Measurements from ENCODE around the gene MIDN. TPM values are rescaled to one million over a fixed set of nuclear protein-coding genes. Genes with fewer than 3 reads are reported as not detected.
A peak's percentile ranks its signal among the peaks of the same experiment; 100 is the strongest.

The MIDN gene
- polyA plus RNA-seq, 4 donors, result 28.1 to 106 (median 33.0) TPM

GRCh38 chr19:1281569-1282287, 33.3 kb downstream of the MIDN start:
- FAIRE-seq, result no peak
- no peak overlapping the region for H3K4me3 ChIP-seq (ENCODE audit: low read depth in 1 of 3, low read length in 3 of 3)
- H3K36me3 ChIP-seq (ENCODE audit: control insufficient read depth in 3 of 3, insufficient read depth in 2 of 3, low read depth in 1 of 3, low read length in 3 of 3), result peaks cover 0 to 48% (median 2%) of the 10 kb centered on the region in 3 donors
- no peaks in the 10 kb centered on the region for H3K9me3 ChIP-seq (ENCODE audit: control insufficient read depth in 2 of 2, insufficient read depth in 1 of 2, low read depth in 1 of 2, low read length in 1 of 2)
- H3K27ac ChIP-seq (ENCODE audit: low read depth in 1 of 3, low read length in 2 of 3), result no peak overlapping the region
- no peak for DNase-seq
- 68 to 75% (median 73%) methylated on average over 15 of the region's 15 CpGs for WGBS, 3 donors
- peaks cover 0 to 30% (median 0%) of the 10 kb centered on the region in 3 donors for H3K4me1 ChIP-seq (ENCODE audit: control insufficient read depth in 3 of 3, insufficient read depth in 2 of 3, low read depth in 1 of 3, low read length in 2 of 3)
- peaks cover 0 to 7% (median 3%) of the 10 kb centered on the region in 3 donors for H3K27me3 ChIP-seq (ENCODE audit: control insufficient read depth in 3 of 3, insufficient read depth in 3 of 3, low read length in 3 of 3)

GRCh38 chr19:1282588-1283206, 34.3 kb downstream of the MIDN start:
- peak overlapping the region in 2 of 3 donors; percentile 82 to 88 for H3K27ac ChIP-seq (ENCODE audit: low read depth in 1 of 3, low read length in 2 of 3)
- peaks cover 0 to 47% (median 2%) of the 10 kb centered on the region in 3 donors for H3K36me3 ChIP-seq (ENCODE audit: control insufficient read depth in 3 of 3, insufficient read depth in 2 of 3, low read depth in 1 of 3, low read length in 3 of 3)
- H3K9me3 ChIP-seq (ENCODE audit: control insufficient read depth in 2 of 2, insufficient read depth in 1 of 2, low read depth in 1 of 2, low read length in 1 of 2), result no peaks in the 10 kb centered on the region
- H3K4me3 ChIP-seq (ENCODE audit: low read depth in 1 of 3, low read length in 3 of 3), result peak overlapping the region in 1 of 3 donors; percentile 46
- WGBS, 3 donors, result 68 to 82% (median 80%) methylated on average over 11 to 18 of the region's 18 CpGs
- H3K4me1 ChIP-seq (ENCODE audit: control insufficient read depth in 3 of 3, insufficient read depth in 2 of 3, low read depth in 1 of 3, low read length in 2 of 3), result peaks cover 0 to 31% (median 0%) of the 10 kb centered on the region in 3 donors
- peaks cover 0 to 11% (median 3%) of the 10 kb centered on the region in 3 donors for H3K27me3 ChIP-seq (ENCODE audit: control insufficient read depth in 3 of 3, insufficient read depth in 3 of 3, low read length in 3 of 3)
- FAIRE-seq (no peak), DNase-seq (no peak)

GRCh38 chr19:1283207-1283916, 35.0 kb downstream of the MIDN start:
- peak overlapping the region in 1 of 3 donors; percentile 46 for H3K4me3 ChIP-seq (ENCODE audit: low read depth in 1 of 3, low read length in 3 of 3)
- peaks cover 0 to 37% (median 0%) of the 10 kb centered on the region in 3 donors for H3K4me1 ChIP-seq (ENCODE audit: control insufficient read depth in 3 of 3, insufficient read depth in 2 of 3, low read depth in 1 of 3, low read length in 2 of 3)

DNA sequence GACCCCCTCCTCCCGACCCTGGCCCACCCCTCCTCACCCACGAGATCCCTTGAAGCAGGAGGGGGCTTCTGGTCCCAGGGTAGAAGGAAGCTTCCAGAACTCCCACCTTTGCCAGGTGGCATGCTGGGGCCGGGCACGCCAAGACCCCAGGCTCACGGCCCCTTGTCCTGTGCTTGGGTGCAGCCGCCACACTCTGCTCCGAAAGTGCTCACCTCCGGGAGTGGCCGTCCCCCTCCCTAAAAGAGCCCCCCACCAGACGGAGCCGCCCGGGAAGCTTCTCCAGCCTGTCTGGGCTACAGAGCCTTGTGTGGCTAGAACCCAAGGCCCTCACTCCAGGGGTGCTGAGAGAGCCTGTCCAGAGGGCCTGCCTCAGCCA, 35.5 kb downstream of the MIDN start:
- FAIRE-seq, result no peak
- H3K4me3 ChIP-seq (ENCODE audit: low read depth in 1 of 3, low read length in 3 of 3), result peak overlapping the region in 2 of 3 donors; percentile 18 to 46

More at GRCh38 chr19:1283207-1283916, 35.0 kb downstream of the MIDN start:
- H3K9me3 ChIP-seq (ENCODE audit: control insufficient read depth in 2 of 2, insufficient read depth in 1 of 2, low read depth in 1 of 2, low read length in 1 of 2), result no peaks in the 10 kb centered on the region
- H3K36me3 ChIP-seq (ENCODE audit: control insufficient read depth in 3 of 3, insufficient read depth in 2 of 3, low read depth in 1 of 3, low read length in 3 of 3), result peaks cover 0 to 47% (median 2%) of the 10 kb centered on the region in 3 donors
- FAIRE-seq (no peak), DNase-seq (peak in 1 of 2 donors; percentile 52)
- peak overlapping the region; percentile 82 to 99 (median 88) for H3K27ac ChIP-seq (ENCODE audit: low read depth in 1 of 3, low read length in 2 of 3)
- WGBS, 3 donors, result 27 to 54% (median 44%) methylated on average over 25 to 29 of the region's 29 CpGs
- H3K27me3 ChIP-seq (ENCODE audit: control insufficient read depth in 3 of 3, insufficient read depth in 3 of 3, low read length in 3 of 3), result peaks cover 0 to 11% (median 3%) of the 10 kb centered on the region in 3 donors

DNA sequence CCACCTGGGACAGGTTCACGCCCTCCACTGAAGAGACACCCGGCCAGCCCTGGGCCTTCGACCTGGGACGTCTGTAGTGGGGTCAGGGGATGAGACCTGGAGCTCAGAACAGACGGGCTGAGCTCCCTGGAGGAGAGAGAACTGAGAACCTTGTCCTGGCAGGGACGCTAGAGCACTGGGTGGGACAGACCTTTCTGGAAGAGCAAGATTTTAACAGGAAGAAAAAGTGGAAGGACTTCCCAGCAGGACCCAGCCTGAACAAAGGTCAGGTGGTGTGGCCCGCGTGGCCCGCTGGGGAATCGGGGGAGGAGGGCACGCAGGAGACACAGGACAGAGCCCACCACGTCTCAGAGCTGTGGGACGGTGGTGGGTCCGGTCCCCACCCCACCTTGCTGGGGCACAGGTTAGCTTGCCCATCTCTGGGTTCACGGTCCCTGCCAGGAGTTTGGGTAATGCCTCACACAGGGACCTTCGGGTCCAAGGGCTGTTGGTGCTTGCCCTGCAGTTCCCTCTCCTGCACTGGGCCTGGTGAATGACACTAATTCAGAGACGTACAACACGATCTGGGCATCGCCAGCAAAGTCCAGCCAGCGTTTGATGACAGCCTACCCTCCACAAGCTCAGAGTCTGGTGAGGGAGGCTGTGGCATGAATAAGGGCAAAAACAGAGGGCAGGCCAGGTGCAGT, 36.1 kb downstream of the MIDN start:
- 17 to 55% (median 32%) methylated on average over 20 of the region's 20 CpGs for WGBS, 3 donors
- FAIRE-seq (no peak), DNase-seq (peak; percentile 88 to 92)
- H3K27me3 ChIP-seq (ENCODE audit: control insufficient read depth in 3 of 3, insufficient read depth in 3 of 3, low read length in 3 of 3), result peaks cover 0 to 11% (median 3%) of the 10 kb centered on the region in 3 donors
- H3K4me3 ChIP-seq (ENCODE audit: low read depth in 1 of 3, low read length in 3 of 3), result peak overlapping the region in 2 of 3 donors; percentile 18 to 46
- peaks cover 0 to 42% (median 0%) of the 10 kb centered on the region in 3 donors for H3K4me1 ChIP-seq (ENCODE audit: control insufficient read depth in 3 of 3, insufficient read depth in 2 of 3, low read depth in 1 of 3, low read length in 2 of 3)
- H3K9me3 ChIP-seq (ENCODE audit: control insufficient read depth in 2 of 2, insufficient read depth in 1 of 2, low read depth in 1 of 2, low read length in 1 of 2), result no peaks in the 10 kb centered on the region
- peak overlapping the region; percentile 82 to 99 (median 88) for H3K27ac ChIP-seq (ENCODE audit: low read depth in 1 of 3, low read length in 2 of 3)
- H3K36me3 ChIP-seq (ENCODE audit: control insufficient read depth in 3 of 3, insufficient read depth in 2 of 3, low read depth in 1 of 3, low read length in 3 of 3), result peaks cover 0 to 47% (median 0%) of the 10 kb centered on the region in 3 donors

More for the DNA sequence above, 35.5 kb downstream of the MIDN start:
- Histone ChIP-seq H3K27ac (ENCODE audit: low read depth in 1 of 3, low read length in 2 of 3) (peak overlapping the region; percentile 82 to 99 (median 88)), H3K9me3 (ENCODE audit: control insufficient read depth in 2 of 2, insufficient read depth in 1 of 2, low read depth in 1 of 2, low read length in 1 of 2) (no peaks in the 10 kb centered on the region), H3K4me1 (ENCODE audit: control insufficient read depth in 3 of 3, insufficient read depth in 2 of 3, low read depth in 1 of 3, low read length in 2 of 3) (peaks cover 0 to 39% (median 0%) of the 10 kb centered on the region in 3 donors), H3K36me3 (ENCODE audit: control insufficient read depth in 3 of 3, insufficient read depth in 2 of 3, low read depth in 1 of 3, low read length in 3 of 3) (peaks cover 0 to 47% (median 2%) of the 10 kb centered on the region in 3 donors), H3K27me3 (ENCODE audit: control insufficient read depth in 3 of 3, insufficient read depth in 3 of 3, low read length in 3 of 3) (peaks cover 0 to 11% (median 3%) of the 10 kb centered on the region in 3 donors)
- 34 to 72% (median 51%) methylated on average over 12 of the region's 12 CpGs for WGBS, 3 donors
- no peak for DNase-seq

DNA sequence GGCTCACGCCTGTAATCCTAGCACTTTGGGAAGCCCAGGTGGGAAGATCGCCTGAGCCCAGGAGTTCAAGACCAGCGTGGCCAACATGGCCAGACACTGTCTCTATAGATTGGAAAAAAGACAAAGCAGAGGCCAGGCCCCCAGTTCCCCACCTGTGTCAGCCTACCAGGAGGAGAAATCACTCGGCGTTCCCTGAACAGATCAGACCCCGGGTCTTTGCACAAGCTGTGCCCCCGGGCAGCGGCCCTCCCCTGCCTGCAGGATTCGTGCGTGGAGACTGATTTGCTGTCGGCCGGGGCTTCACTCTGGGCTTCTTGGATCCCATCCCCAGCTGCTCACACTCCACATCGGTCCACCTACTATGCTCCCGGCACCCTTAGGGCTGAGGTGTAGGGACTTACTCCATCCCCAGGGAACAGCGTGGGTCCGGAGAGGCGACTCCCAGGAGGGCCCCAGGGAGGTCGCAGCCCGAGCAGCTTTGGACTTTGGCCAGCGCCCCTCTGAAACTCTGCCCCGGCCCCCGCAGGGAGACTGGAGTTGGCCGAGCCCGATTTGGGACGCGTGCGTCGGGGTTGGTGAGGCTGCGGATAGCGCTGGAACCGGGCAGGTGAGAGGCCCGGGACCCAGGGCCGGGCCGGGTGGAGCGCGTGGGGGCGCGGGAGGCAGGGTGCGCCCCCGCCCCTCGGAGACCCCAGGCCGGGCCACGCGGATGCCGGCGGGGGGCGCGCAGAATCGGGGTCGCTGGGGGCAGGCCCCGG, 36.8 kb downstream of the MIDN start:
- H3K27ac ChIP-seq (ENCODE audit: low read depth in 1 of 3, low read length in 2 of 3), result peak overlapping the region; percentile 82 to 99 (median 88)
- H3K4me3 ChIP-seq (ENCODE audit: low read depth in 1 of 3, low read length in 3 of 3), result peak overlapping the region in 1 of 3 donors; percentile 80
- peaks cover 0 to 11% (median 3%) of the 10 kb centered on the region in 3 donors for H3K27me3 ChIP-seq (ENCODE audit: control insufficient read depth in 3 of 3, insufficient read depth in 3 of 3, low read length in 3 of 3)
- peaks cover 0 to 46% (median 0%) of the 10 kb centered on the region in 3 donors for H3K4me1 ChIP-seq (ENCODE audit: control insufficient read depth in 3 of 3, insufficient read depth in 2 of 3, low read depth in 1 of 3, low read length in 2 of 3)
- peak in 1 of 2 donors; percentile 67 for DNase-seq
- H3K36me3 ChIP-seq (ENCODE audit: control insufficient read depth in 3 of 3, insufficient read depth in 2 of 3, low read depth in 1 of 3, low read length in 3 of 3), result peaks cover 0 to 45% (median 0%) of the 10 kb centered on the region in 3 donors
- 16 to 21% (median 17%) methylated on average over 34 to 51 of the region's 51 CpGs for WGBS, 3 donors
- no peak for FAIRE-seq
- H3K9me3 ChIP-seq (ENCODE audit: control insufficient read depth in 2 of 2, insufficient read depth in 1 of 2, low read depth in 1 of 2, low read length in 1 of 2), result no peaks in the 10 kb centered on the region

DNA sequence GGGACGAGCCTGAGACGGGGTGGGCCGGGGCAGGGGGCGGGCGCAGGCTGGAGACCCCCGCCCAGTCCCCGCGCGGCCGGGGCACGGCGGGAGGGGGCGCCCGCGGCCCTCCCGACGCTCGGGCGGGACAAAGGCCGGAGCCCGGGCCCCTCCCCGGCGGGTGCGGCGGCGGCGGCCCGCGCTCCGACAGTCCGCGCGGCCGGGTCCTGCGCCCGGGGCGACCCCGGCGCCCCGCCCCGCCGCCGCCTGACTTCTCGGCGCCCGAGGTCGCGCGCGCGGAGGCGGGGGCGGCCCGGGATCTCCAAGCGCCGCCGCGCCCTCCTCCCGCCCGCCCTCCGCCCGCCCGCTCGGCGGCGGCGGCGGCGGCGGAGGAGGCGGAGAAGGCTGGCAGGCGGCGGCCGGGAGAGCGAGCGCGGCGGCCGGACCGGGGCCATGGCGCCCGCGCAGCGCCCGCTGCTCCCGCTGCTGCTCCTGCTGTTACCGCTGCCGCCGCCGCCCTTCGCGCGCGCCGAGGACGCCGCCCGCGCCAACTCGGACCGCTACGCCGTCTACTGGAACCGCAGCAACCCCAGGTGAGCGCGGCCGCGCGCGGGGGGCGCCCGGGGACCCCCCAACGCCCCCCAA, 37.5 kb downstream of the MIDN start, which contains the start of gene EFNA2:
Gene EFNA2, plus strand, starts transcription at position 137 of the 624 bp plus-strand sequence. Its CDS starts 296 bp downstream, at position 433.
- Histone ChIP-seq H3K4me1 (ENCODE audit: control insufficient read depth in 3 of 3, insufficient read depth in 2 of 3, low read depth in 1 of 3, low read length in 2 of 3) (peaks cover 0 to 53% (median 0%) of the 10 kb centered on the region in 3 donors), H3K36me3 (ENCODE audit: control insufficient read depth in 3 of 3, insufficient read depth in 2 of 3, low read depth in 1 of 3, low read length in 3 of 3) (peaks cover 0 to 45% (median 0%) of the 10 kb centered on the region in 3 donors), H3K4me3 (ENCODE audit: low read depth in 1 of 3, low read length in 3 of 3) (peak within 1 kb of the TSS; percentile 43 to 97 (median 80)), H3K27me3 (ENCODE audit: control insufficient read depth in 3 of 3, insufficient read depth in 3 of 3, low read length in 3 of 3) (peaks cover 0 to 11% (median 3%) of the 10 kb centered on the region in 3 donors), H3K27ac (ENCODE audit: low read depth in 1 of 3, low read length in 2 of 3) (peak within 1 kb of the TSS; percentile 86 to 99 (median 93)), H3K9me3 (ENCODE audit: control insufficient read depth in 2 of 2, insufficient read depth in 1 of 2, low read depth in 1 of 2, low read length in 1 of 2) (no peaks in the 10 kb centered on the region)
- DNase-seq, result peak; percentile 58 to 77
- WGBS, 3 donors, result 1% methylated on average over 36 to 113 of the region's 113 CpGs
- FAIRE-seq, result no peak
